Astrocyte of the spinal cord (primary cell): Measurements from ENCODE around the gene SPATA45.
"Not testable (repeated sequence)": the region's sequence is repeated elsewhere in the genome, so short reads cannot be mapped to it uniquely, and the experiment has no call there.

Source experiments
- DNase-seq: peaks from one replicate; pipeline ENCODE4 v3.0.0; 2011; ENCODE audit warnings: low read depth, low spot score
- H3K4me3 ChIP-seq: 2 replicates; pipeline ENCODE4 v1.5.1; 2011; ENCODE audit warnings: low read depth, mild to moderate bottlenecking, low read length, moderate library complexity
- CTCF ChIP-seq: IDR thresholded peaks from 2 replicates; pipeline ENCODE4 v1.5.1; 2012; ENCODE audit warnings: low read depth, mild to moderate bottlenecking, low read length, inconsistent platforms
- in situ Hi-C: cut with HindIII; loops from 2 replicates; pipeline ENCODE4 v1.10.0; 2017; ENCODE audit warnings: low sequenced_read_pairs

Gene SPATA45

DNA sequence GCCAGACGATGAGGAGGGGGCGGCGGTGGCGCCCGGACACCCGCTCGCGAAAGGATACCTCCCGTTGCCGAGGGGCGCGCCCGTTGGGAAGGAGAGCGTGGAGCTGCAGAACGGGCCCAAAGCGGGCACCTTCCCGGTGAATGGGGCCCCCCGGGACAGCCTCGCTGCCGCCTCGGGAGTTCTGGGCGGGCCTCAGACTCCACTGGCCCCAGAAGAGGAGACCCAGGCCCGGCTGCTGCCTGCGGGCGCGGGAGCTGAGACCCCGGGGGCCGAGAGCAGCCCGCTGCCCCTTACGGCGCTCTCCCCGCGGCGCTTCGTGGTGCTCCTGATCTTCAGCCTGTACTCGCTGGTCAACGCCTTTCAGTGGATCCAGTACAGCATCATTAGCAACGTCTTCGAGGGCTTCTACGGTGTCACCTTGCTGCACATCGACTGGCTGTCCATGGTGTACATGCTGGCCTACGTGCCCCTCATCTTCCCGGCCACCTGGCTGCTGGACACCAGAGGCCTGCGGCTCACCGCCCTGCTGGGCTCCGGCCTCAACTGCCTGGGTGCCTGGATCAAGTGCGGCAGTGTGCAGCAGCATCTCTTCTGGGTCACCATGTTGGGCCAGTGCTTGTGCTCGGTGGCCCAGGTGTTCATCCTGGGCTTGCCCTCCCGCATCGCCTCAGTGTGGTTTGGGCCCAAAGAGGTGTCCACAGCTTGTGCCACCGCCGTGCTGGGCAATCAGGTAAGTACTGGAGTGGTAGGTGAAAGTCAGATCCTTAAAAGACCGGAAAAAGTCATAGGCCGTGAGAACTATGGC lies 11.2 kb upstream of the SPATA45 start:
- in situ Hi-C loops = no loop called here
- peak; percentile 34 for DNase-seq
- TF ChIP-seq CTCF = no peak

DNA sequence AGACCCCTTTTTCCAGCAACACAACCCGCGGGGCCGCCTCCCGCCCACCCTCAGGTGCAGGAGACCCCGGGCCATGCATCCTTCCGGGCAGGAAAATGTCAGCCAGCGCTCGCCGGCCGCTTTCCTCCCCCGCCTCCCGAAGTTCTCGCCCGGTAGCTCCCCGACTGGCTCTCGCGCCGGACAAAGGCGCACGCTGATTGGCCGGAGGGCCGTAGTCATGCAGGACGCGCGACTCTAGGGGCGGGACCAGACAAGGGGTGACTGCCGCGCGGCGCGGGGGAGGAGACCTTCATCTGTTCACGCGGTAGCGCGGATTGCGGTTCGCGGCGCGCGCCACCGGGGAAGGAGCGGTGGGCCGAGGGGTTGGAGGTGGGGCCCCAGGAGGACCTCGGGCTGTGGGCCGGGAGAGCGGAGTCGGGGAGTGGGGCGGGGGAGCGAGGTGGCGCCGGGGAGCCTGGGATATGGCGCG lies 10.6 kb upstream of the SPATA45 start, which contains the start of gene FLVCR1:
Gene FLVCR1 (plus strand): TSS at position 284 of the 469 bp plus-strand sequence. CDS start 178 bp downstream, at position 462.
- in situ Hi-C loops = no loop called here
- H3K4me3 ChIP-seq = peak within 1 kb of the TSS; percentile 80
- peak; percentile 96 for DNase-seq
- no peak for TF ChIP-seq CTCF

More for the DNA sequence above, 11.2 kb upstream of the SPATA45 start:
- peak overlapping the region; percentile 80 for H3K4me3 ChIP-seq

- no peak for DNase-seq
- TF ChIP-seq CTCF = no peak
- no peak overlapping the region for H3K4me3 ChIP-seq
- in situ Hi-C loops = no loop called here
These were observed 9.3 kb upstream of the SPATA45 start for GRCh38 chr1:212856755-212857154.

DNA sequence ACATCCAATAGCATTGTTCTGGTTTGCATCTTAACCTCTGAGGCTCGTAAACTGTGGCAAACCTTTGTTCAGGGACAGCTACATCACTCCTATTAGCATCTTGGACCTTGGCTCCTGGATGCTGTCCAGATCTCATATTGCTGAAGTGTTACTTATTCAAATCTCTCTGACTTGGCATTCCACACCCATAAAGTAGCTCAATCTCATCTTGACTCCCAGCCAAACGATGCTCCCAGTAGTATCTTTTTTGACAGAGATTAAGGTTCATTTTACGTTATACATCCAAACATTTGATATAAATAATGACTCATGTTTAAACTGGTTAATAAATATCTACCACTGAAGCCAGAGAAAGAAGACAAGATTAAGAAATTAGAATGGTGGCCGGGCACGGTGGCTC lies 6.2 kb upstream of the SPATA45 start:
- TF ChIP-seq CTCF = no peak
- no peak overlapping the region for H3K4me3 ChIP-seq
- no peak for DNase-seq
- in situ Hi-C loops = no loop called here

DNA sequence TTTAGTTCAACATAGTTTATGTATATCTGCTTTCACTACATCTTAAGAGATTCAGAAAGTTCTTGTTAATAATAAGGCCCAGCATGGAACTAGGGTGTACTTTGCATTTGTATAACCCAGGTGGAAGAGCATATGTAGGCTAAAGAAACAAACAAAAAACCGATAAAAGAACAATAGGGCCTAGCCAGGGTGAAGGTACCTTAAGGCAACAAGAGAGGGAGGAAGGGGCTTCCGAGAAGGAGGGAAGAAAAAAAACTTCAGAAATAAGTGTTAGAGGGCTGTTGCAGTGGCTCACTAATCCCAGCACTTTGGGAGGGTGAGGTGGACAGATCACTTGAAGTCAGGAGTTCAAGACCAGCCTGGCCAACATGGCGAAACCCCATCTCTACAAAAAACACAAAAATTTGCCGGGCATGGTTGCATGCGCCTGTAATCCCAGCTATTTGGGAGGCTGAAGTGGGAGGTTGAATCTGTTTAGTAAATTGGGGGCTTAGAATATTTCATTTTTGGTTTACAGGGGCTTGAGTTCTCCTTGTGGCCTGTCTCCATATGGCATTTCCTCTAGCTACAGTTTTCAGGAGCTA lies 4.7 kb upstream of the SPATA45 start:
- no peak for TF ChIP-seq CTCF

DNA sequence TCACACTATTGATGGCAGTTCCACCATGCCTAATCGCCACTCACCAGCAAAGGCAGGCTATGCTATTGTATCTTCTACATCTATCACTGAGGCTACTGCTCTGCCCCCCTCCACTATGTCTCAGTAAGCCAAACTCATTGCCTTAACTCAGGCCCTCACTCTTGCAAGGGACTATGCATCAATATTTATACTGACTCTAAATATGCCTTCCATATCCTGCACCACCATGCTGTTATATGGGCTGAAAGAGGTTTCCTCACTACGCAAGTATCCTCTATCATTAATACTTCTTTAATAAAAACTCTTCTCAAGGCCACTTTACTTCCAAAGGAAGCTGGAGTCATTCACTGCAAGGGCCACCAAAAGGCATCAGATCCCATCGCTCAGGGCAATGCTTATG lies 2.9 kb downstream of the SPATA45 start:
- in situ Hi-C loops = not testable (repeated sequence)

More for the DNA sequence above, 4.7 kb upstream of the SPATA45 start:
- no peak overlapping the region for H3K4me3 ChIP-seq
- in situ Hi-C loops = no loop called here
- no peak for DNase-seq

DNA sequence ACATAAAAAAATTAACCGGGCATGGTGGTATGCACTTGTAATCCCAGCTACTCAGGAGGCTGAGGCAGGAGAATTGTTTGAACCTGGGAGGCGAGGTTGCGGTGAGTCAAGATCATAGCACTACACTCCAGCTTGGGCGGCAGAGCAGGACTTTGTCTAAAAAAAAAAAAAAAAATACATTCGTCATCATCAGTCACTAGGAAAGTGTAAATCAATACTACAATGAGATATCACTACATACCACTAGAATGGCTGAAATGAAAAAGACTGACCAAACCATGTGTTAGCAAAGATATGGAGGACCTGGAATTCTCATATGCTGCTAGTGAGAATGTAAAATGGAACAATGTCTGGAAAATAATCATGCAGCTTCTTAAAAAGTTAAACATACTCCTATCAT lies 9.3 kb downstream of the SPATA45 start:
- in situ Hi-C loops = no loop called here
- no peak for TF ChIP-seq CTCF
- H3K4me3 ChIP-seq = no peak overlapping the region
- no peak for DNase-seq

More for the DNA sequence above, 2.9 kb downstream of the SPATA45 start:
- not testable (repeated sequence) for DNase-seq, H3K4me3 ChIP-seq

DNA sequence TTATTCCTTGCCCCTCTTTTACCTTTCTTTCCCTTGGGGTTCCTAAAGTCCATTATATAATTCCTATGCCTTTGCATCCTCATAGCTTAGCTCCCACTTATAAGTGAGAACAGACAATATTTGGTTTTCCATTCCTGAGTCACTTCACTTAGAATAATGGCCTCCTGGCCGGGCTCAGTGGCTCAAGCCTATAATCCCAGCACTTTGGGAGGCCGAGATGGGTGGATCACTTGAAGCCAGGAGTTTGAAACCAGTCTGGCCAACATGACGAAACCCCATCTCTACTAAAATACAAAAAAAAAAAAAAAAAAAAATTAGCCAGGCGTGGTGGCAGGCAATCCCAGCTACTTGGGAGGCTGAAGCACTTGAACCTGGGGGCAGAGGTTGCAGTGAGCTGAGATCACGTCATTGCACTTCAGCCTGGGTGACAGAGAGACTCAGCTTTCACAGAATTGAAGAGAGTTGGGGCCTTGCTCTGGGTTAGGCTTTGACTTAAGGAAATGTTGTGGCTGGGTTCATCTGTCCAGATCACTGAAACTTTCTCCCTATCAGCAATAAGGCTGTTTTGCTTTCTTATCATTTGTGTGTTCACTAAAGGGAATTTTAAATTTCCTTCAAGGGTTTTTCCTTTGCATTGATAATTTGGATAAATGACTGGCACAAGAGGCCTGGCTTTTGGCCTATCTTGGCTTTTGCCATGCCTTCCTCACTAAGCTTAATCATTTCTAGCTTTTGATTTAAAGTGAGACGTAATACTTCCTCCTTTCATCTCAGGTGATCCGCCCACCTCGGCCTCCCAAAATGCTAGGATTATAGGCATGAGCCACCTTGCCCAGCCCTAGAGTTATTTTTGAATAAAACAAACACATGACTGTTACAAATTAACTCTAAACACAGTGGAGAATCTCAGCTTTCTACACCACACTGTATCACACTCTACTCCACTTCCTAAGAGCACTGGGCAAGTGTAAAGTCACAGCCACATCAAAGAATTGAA lies 13.9 kb downstream of the SPATA45 start:
- in situ Hi-C loops, H3K4me3 ChIP-seq, DNase-seq: not testable (repeated sequence)
